ENCODE data around the gene TRAP1.

Gene TRAP1

DNA sequence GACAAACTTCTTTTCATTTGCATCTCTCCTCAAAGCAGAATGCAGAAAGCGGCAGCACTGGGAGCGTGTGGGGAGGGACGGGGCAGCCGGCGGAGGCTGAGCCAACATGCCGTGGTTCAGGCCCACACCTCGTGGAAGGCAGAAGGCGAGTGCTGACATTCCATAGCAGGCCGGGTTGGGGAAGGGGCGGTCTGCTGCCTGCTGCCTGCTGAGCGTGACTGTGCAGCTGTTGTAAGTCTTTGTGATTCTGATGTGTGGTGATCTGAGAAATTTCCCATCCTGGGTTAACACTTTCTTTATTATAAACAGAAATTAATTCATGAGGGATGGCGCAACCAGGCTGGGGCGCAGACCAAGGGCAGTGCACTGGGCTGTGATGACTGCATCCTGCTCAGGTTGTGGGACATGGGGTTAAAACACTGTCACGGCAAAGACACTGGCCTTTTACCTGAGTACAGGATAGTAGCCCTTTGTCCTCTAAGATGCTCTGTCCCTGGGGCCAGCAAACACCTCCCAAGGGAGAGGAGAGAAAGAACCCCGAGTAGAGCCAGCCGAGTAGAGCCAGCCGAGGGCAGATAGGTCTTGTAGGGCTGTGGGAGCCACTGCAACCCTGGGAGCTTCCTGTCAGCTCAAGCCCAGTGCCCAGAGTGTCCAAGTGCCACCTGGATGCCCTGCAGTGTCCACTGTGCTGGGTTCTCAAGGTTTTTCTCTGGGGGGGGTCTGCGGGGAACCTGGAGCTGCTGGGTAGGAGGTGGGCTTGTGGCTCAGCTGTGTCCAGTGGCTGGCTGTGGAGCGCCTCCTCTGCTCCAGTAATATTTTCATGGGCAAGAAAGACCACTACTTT lies 71.6 kb downstream of the TRAP1 start:
- H3K4me1 ChIP-seq (ENCODE audit: control insufficient read depth, low read depth, low read length), result peaks cover 8% of the 10 kb centered on the region
- no CpG with 5 or more reads among the region's 19 CpGs for WGBS (ENCODE audit: extremely low coverage, insufficient coverage, low lambda C conversion rate)
- H3K27ac ChIP-seq (ENCODE audit: low read depth, low read length), result no peak overlapping the region
- no peak overlapping the region for H3K18ac ChIP-seq (ENCODE audit: low read length)
- no peaks in the 10 kb centered on the region for H3K36me3 ChIP-seq (ENCODE audit: control insufficient read depth, insufficient read depth, low read length)
- H3K4me2 ChIP-seq (ENCODE audit: low read length), result no peak overlapping the region
- H2AK5ac ChIP-seq (ENCODE audit: low read length), result no peak overlapping the region
- peak overlapping the region; percentile 33 for H3K9ac ChIP-seq (ENCODE audit: low read length)
- H4K5ac ChIP-seq (ENCODE audit: low read length), result no peak overlapping the region
- no peaks in the 10 kb centered on the region for H3K27me3 ChIP-seq (ENCODE audit: insufficient read depth, low read length, poor library complexity)
- H3K23ac ChIP-seq (ENCODE audit: low read length), result no peak overlapping the region
- H2BK15ac ChIP-seq (replicated peaks; ENCODE audit: low read depth), result no peak overlapping the region
- no peaks in the 10 kb centered on the region for H3K79me2 ChIP-seq (ENCODE audit: control insufficient read depth, insufficient read depth, low read length)
- peak; percentile 78 for DNase-seq
- H3K4ac ChIP-seq (ENCODE audit: low read depth, low read length), result no peak overlapping the region
- no peaks in the 10 kb centered on the region for H3K79me1 ChIP-seq (ENCODE audit: low read length)
- peak overlapping the region; percentile 58 for H3K56ac ChIP-seq (ENCODE audit: low read length)
- no peak overlapping the region for H4K8ac ChIP-seq (ENCODE audit: low read depth, low read length)
- H2BK120ac ChIP-seq (ENCODE audit: low read depth, low read length), result no peak overlapping the region
- no peak overlapping the region for H2BK5ac ChIP-seq (ENCODE audit: low read length)
- H3K4me3 ChIP-seq (ENCODE audit: low read length), result no peak overlapping the region

DNA sequence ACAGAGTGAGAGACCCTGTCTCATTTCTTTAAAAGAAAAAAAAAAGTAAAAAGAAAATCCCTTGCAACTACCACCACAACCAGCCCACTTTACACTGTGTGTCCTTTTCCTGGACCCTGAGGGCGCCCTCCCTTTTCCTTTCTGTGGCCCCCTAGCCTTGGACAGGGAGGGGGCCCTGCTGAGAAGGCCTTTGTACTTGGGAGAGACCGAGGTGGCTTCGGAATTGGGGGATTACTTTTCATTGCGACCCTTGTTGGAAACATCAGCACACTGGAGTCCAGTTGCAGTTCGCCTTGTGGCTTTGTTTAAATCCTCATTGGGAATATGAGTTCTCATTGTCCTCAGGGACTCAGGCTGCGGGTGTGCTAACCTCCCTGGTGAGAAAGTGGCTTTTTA lies 72.2 kb downstream of the TRAP1 start:
- no peak overlapping the region for H3K27ac ChIP-seq (ENCODE audit: low read depth, low read length)

DNA sequence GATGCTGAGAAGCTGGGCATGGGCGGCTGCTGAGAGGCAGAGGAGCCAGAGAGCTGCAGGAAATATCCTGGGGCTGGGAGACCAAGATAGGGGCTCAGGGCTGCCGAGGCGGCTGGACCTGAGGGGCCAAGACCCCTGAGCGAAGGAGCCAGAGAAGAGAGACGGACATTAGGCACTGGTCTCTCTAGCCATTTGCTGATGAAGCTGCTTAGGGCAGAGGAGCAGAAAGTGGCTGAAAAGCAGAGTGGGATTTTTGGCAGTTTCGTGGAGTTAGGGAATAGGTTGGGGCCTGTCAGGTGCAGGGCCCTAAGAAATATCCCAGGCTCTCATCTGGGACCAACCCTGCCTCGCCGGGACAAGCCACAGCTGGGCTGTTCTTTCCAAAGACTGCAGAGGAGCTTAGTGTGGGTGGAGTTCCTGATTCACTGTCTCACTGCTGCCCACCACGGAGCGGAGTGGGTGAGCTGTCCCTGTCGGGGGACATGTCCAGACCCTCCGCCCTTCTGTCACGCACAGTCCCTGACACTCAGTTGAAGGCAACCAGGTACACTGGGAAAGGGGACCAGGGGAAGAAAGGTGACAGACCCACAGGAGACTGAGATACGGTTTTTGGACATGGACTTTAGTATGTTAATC lies 74.1 kb downstream of the TRAP1 start:
- no CpG with 5 or more reads among the region's 14 CpGs for WGBS (ENCODE audit: extremely low coverage, insufficient coverage, low lambda C conversion rate)
- Histone ChIP-seq H3K79me1 (ENCODE audit: low read length) (peaks cover 2% of the 10 kb centered on the region), H3K23ac (ENCODE audit: low read length) (no peak overlapping the region), H2BK15ac (replicated peaks; ENCODE audit: low read depth) (no peak overlapping the region), H3K79me2 (ENCODE audit: control insufficient read depth, insufficient read depth, low read length) (no peaks in the 10 kb centered on the region), H3K4me1 (ENCODE audit: control insufficient read depth, low read depth, low read length) (peaks cover 8% of the 10 kb centered on the region), H3K27me3 (ENCODE audit: insufficient read depth, low read length, poor library complexity) (no peaks in the 10 kb centered on the region), H4K8ac (ENCODE audit: low read depth, low read length) (no peak overlapping the region), H3K4me3 (ENCODE audit: low read length) (no peak overlapping the region), H3K4ac (ENCODE audit: low read depth, low read length) (no peak overlapping the region), H3K27ac (ENCODE audit: low read depth, low read length) (no peak overlapping the region), H3K36me3 (ENCODE audit: control insufficient read depth, insufficient read depth, low read length) (no peaks in the 10 kb centered on the region), H3K56ac (ENCODE audit: low read length) (no peak overlapping the region), H3K9ac (ENCODE audit: low read length) (no peak overlapping the region), H3K4me2 (ENCODE audit: low read length) (no peak overlapping the region), H2BK5ac (ENCODE audit: low read length) (no peak overlapping the region), H2BK120ac (ENCODE audit: low read depth, low read length) (no peak overlapping the region), H4K5ac (ENCODE audit: low read length) (no peak overlapping the region), H3K18ac (ENCODE audit: low read length) (no peak overlapping the region), H2AK5ac (ENCODE audit: low read length) (no peak overlapping the region)
- DNase-seq, result no peak

More for the DNA sequence above, 72.2 kb downstream of the TRAP1 start:
- DNase-seq, result no peak
- no peaks in the 10 kb centered on the region for H3K27me3 ChIP-seq (ENCODE audit: insufficient read depth, low read length, poor library complexity)
- H3K23ac ChIP-seq (ENCODE audit: low read length), result no peak overlapping the region
- H2AK5ac ChIP-seq (ENCODE audit: low read length), result no peak overlapping the region
- H3K79me2 ChIP-seq (ENCODE audit: control insufficient read depth, insufficient read depth, low read length), result no peaks in the 10 kb centered on the region
- H3K4ac ChIP-seq (ENCODE audit: low read depth, low read length), result no peak overlapping the region
- no peak overlapping the region for H2BK15ac ChIP-seq (replicated peaks; ENCODE audit: low read depth)
- WGBS (ENCODE audit: extremely low coverage, insufficient coverage, low lambda C conversion rate), result no CpG with 5 or more reads among the region's 6 CpGs
- peaks cover 8% of the 10 kb centered on the region for H3K4me1 ChIP-seq (ENCODE audit: control insufficient read depth, low read depth, low read length)
- H3K9ac ChIP-seq (ENCODE audit: low read length), result peak overlapping the region; percentile 33
- H4K8ac ChIP-seq (ENCODE audit: low read depth, low read length), result no peak overlapping the region
- H4K5ac ChIP-seq (ENCODE audit: low read length), result no peak overlapping the region
- H3K4me3 ChIP-seq (ENCODE audit: low read length), result no peak overlapping the region
- H2BK120ac ChIP-seq (ENCODE audit: low read depth, low read length), result no peak overlapping the region
- no peaks in the 10 kb centered on the region for H3K36me3 ChIP-seq (ENCODE audit: control insufficient read depth, insufficient read depth, low read length)
- no peak overlapping the region for H3K18ac ChIP-seq (ENCODE audit: low read length)
- peak overlapping the region; percentile 58 for H3K56ac ChIP-seq (ENCODE audit: low read length)
- H3K4me2 ChIP-seq (ENCODE audit: low read length), result no peak overlapping the region
- H2BK5ac ChIP-seq (ENCODE audit: low read length), result no peak overlapping the region
- H3K79me1 ChIP-seq (ENCODE audit: low read length), result no peaks in the 10 kb centered on the region

DNA sequence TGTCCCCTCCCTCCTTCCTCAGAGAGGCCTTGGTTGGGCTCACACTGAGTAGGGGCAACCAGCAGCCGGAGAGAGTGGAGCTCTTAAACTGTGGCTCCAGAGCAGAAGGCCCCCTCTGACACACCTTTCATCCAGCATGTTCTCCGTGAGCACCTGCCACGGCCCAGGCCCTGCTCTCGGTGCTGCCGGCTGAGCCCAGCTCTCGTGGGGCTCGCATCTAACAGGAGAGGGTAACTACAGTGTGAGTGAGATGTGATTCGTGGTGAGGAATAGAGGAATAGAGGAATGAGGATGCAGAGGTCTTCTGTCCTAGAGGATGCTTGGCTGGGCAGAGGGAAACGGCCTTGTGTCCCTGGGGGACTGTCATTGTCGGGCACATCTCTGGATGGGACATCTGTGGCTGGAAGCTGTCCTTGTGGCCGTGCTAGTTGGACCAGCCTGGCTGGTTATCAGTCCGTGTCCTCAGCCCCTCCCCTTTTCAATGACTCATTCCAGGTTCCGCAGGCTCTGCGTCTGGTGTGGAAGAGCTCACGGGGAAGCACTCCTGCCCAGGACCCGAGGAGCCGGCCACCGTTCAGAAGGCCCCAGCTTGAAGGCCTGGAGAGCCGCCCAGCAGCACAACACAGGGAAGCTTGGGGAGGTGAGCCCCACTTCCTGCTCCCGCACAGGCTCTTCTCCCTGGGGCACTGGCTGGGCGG lies 74.8 kb downstream of the TRAP1 start:
- no peak overlapping the region for H3K4me3 ChIP-seq (ENCODE audit: low read length)
- no peak overlapping the region for H2BK120ac ChIP-seq (ENCODE audit: low read depth, low read length)
- no peak overlapping the region for H3K23ac ChIP-seq (ENCODE audit: low read length)
- no peaks in the 10 kb centered on the region for H3K27me3 ChIP-seq (ENCODE audit: insufficient read depth, low read length, poor library complexity)
- peak overlapping the region; percentile 27 for H3K56ac ChIP-seq (ENCODE audit: low read length)
- no peak overlapping the region for H3K9ac ChIP-seq (ENCODE audit: low read length)
- H3K79me2 ChIP-seq (ENCODE audit: control insufficient read depth, insufficient read depth, low read length), result no peaks in the 10 kb centered on the region
- peaks cover 2% of the 10 kb centered on the region for H3K79me1 ChIP-seq (ENCODE audit: low read length)
- no peak overlapping the region for H3K4ac ChIP-seq (ENCODE audit: low read depth, low read length)
- WGBS (ENCODE audit: extremely low coverage, insufficient coverage, low lambda C conversion rate), result no CpG with 5 or more reads among the region's 21 CpGs
- no peak overlapping the region for H3K27ac ChIP-seq (ENCODE audit: low read depth, low read length)
- no peak overlapping the region for H4K5ac ChIP-seq (ENCODE audit: low read length)
- H3K4me2 ChIP-seq (ENCODE audit: low read length), result no peak overlapping the region
- no peak overlapping the region for H2AK5ac ChIP-seq (ENCODE audit: low read length)
- H2BK5ac ChIP-seq (ENCODE audit: low read length), result no peak overlapping the region
- peak; percentile 79 for DNase-seq
- H3K18ac ChIP-seq (ENCODE audit: low read length), result no peak overlapping the region
- H4K8ac ChIP-seq (ENCODE audit: low read depth, low read length), result no peak overlapping the region
- peaks cover 10% of the 10 kb centered on the region for H3K4me1 ChIP-seq (ENCODE audit: control insufficient read depth, low read depth, low read length)
- no peaks in the 10 kb centered on the region for H3K36me3 ChIP-seq (ENCODE audit: control insufficient read depth, insufficient read depth, low read length)
- no peak overlapping the region for H2BK15ac ChIP-seq (replicated peaks; ENCODE audit: low read depth)

DNA sequence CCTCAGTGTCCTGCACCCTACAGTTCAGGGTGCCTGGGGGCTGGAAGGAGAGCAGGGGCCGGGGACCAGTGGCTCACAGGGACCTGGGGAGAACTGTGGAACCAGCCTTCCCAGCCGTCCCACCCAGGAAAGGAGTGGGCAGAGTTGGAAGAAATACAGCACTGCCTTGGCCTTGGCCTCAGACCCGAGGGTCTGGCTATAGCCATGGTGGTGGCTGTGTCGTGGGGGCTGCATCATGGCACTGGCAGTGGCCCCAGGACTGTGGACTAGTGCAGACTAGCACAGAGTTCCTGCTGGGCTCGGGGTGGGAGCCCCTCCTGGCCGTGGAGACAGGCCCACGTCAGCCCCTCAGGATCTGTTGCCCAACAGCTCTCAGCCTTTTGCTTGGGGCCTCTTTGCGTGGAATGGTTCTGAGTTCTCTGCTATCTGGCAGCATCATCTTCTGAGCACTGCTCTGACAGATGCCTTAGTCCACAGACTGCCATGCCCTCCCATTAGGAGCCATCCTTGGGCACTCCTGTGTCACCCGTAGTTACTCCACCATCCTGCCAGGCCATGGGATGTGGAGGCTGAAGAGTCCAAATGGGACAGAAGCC lies 75.4 kb downstream of the TRAP1 start:
- H3K4me3 ChIP-seq (ENCODE audit: low read length), result no peak overlapping the region
- H2BK120ac ChIP-seq (ENCODE audit: low read depth, low read length), result no peak overlapping the region
- H3K79me1 ChIP-seq (ENCODE audit: low read length), result peaks cover 2% of the 10 kb centered on the region
- H3K27ac ChIP-seq (ENCODE audit: low read depth, low read length), result no peak overlapping the region
- H3K4me1 ChIP-seq (ENCODE audit: control insufficient read depth, low read depth, low read length), result peaks cover 13% of the 10 kb centered on the region
- H3K4ac ChIP-seq (ENCODE audit: low read depth, low read length), result no peak overlapping the region
- H4K8ac ChIP-seq (ENCODE audit: low read depth, low read length), result no peak overlapping the region
- no peaks in the 10 kb centered on the region for H3K36me3 ChIP-seq (ENCODE audit: control insufficient read depth, insufficient read depth, low read length)
- no peak overlapping the region for H2BK5ac ChIP-seq (ENCODE audit: low read length)
- no peak for DNase-seq
- no peak overlapping the region for H2BK15ac ChIP-seq (replicated peaks; ENCODE audit: low read depth)
- H3K79me2 ChIP-seq (ENCODE audit: control insufficient read depth, insufficient read depth, low read length), result no peaks in the 10 kb centered on the region
- WGBS (ENCODE audit: extremely low coverage, insufficient coverage, low lambda C conversion rate), result no CpG with 5 or more reads among the region's 9 CpGs
- no peak overlapping the region for H3K23ac ChIP-seq (ENCODE audit: low read length)
- peak overlapping the region; percentile 27 for H3K56ac ChIP-seq (ENCODE audit: low read length)
- H2AK5ac ChIP-seq (ENCODE audit: low read length), result no peak overlapping the region
- no peak overlapping the region for H4K5ac ChIP-seq (ENCODE audit: low read length)
- no peak overlapping the region for H3K18ac ChIP-seq (ENCODE audit: low read length)
- H3K9ac ChIP-seq (ENCODE audit: low read length), result no peak overlapping the region
- no peaks in the 10 kb centered on the region for H3K27me3 ChIP-seq (ENCODE audit: insufficient read depth, low read length, poor library complexity)
- H3K4me2 ChIP-seq (ENCODE audit: low read length), result no peak overlapping the region
